Ovary (tissue), 9 donors: ENCODE data around the gene GPR137B. TPM values are rescaled to one million over a fixed set of nuclear protein-coding genes. Genes with fewer than 3 reads are reported as not detected.

Experiments used
- DNase-seq, 5 donors: peaks; one replicate each; pipeline ENCODE4 v3.0.0-alpha.2; 2019 to 2020
- H3K27ac ChIP-seq, 2 donors: fragments of 200-600 bp; one replicate each; pipeline versions ENCODE4 v1.5.1 to v1.8.0; 2019 to 2022
- H3K27me3 ChIP-seq: fragments of 200-600 bp; one replicate; pipeline ENCODE4 v1.8.0; 2022
- H3K36me3 ChIP-seq: fragments of 200-600 bp; sonication (generic); one replicate; pipeline ENCODE4 v1.5.1; 2019
- H3K4me1 ChIP-seq: one replicate; pipeline ENCODE4 v1.8.1; 2013; ENCODE audit warnings: mild to moderate bottlenecking, moderate library complexity; ENCODE audit not compliant: insufficient read depth
- H3K4me3 ChIP-seq: fragments of 200-600 bp; sonication (generic); one replicate; pipeline ENCODE4 v1.5.1; 2017
- H3K9me3 ChIP-seq, 2 donors: fragments of 200-600 bp in 1 of 2; sonication (generic) in 1 of 2; one replicate each; pipeline versions ENCODE4 v1.5.1 to v1.8.1; 2013 to 2019; ENCODE audit warnings: mild to moderate bottlenecking in 1 of 2, moderate library complexity in 1 of 2
- EP300 ChIP-seq: sonication (generic); formaldehyde crosslinking; IDR thresholded peaks from one replicate; pipeline ENCODE4 v1.6.1; 2017; ENCODE audit warnings: antibody characterized with exemption
- POLR2A ChIP-seq: fragments of 450-650 bp; IDR thresholded peaks from one replicate; pipeline ENCODE4 v1.6.1; 2017; ENCODE audit warnings: antibody characterized with exemption, mild to moderate bottlenecking, moderate library complexity
- WGBS, 3 donors: extraction: QIAGEN DNeasy Blood & Tissue Kit in 1 of 3; methylation state at CpG; one replicate each; pipeline versions ENCODE4 v1.1.5 to v1.1.7; 2013 to 2017; 5-methylcytosine and 5-hydroxymethylcytosine counted together
- intact Hi-C, 4 donors: fragments of 100-400 bp; cut with DNase I; formaldehyde crosslinking; loops; one replicate each; pipeline versions ENCODE4 v1.11.0 to v1.15.1; 2022 to 2023
- polyA plus RNA-seq, 2 donors: library from polyadenylated mRNA; stranded (reverse); fragments of 200-250 nt in 1 of 2; fragments of 350-450 nt in 1 of 2; fragmentation: Illumina TruSeq in 1 of 2; extraction: RNeasy Lipid Tissue Mini Kit (QIAGEN cat#74804) in 1 of 2; gene quantifications; one replicate each; pipeline ENCODE4 v1.2.3, GENCODE V29; 2013 to 2014
- total RNA-seq, 7 donors: library from RNA; depleted of rRNA in 2 of 7; stranded (reverse); fragments of >200 nt in 2 of 7; fragmentation: NEBNext Ultra II Directional in 3 of 7; extraction: Animal tissue kit (Norgen Biotek cat#: 25700) in 3 of 7; gene quantifications; one replicate each; pipeline versions ENCODE4 v1.1.0 to v1.2.4, GENCODE V29; 2016 to 2023
- TF ChIP-seq, protein P1 (sequence below), 3 donors: fragments of 450-650 bp in 2 of 3; fragments of 200-600 bp in 1 of 3; IDR thresholded peaks; one replicate each; pipeline versions ENCODE4 v1.5.1 to v1.8.0; 2016 to 2022; ENCODE audit warnings: antibody characterized with exemption in 3 of 3, mild to moderate bottlenecking in 1 of 3
- donor health status: DM: no; HTN: no; CAD: no; lungs with moderate emphysema.
- donor health status: DM: no; HTN: no; CAD: no.
- donor health status: Bipolar disorder and iron deficiency.
- donor health status: DM: yes; HTN: yes; CAD: no.
- donor health status: DM: no; HTN: no; CAD: no.
- donor health status: DM: yes; HTN: yes; CAD: no.

GPR137B gene
- total and polyA plus RNA-seq, 9 donors: 10.8 to 35.2 (median 13.7) TPM

DNA sequence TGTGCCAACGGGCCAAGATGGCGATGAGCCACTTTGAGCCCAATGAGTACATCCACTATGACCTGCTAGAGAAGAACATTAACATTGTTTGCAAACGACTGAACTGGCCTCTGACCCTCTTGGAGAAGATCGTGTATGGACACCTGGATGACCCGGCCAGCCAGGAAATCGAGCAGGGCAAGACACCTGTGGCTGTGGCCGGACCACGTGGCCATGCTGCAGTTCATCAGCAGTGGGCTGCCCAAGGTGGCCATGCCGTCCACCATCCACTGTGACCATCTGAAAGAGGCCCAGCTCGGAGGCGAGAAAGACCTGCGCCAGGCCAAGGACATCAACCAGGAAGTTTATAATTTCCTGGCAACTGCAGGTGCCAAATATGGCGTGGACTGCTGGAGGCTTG is 32.2 kb upstream of the GPR137B start:
- intact Hi-C loops: loop anchor here in 2 of 4 donors (2.0 to 10.0 kb wide), 3 partner anchors 375 to 1455 kb away; no protein-coding TSS in a partner anchor
- no peak overlapping the region for H3K27ac ChIP-seq
- no peak for TF ChIP-seq POLR2A
- TF ChIP-seq, protein P1, sequence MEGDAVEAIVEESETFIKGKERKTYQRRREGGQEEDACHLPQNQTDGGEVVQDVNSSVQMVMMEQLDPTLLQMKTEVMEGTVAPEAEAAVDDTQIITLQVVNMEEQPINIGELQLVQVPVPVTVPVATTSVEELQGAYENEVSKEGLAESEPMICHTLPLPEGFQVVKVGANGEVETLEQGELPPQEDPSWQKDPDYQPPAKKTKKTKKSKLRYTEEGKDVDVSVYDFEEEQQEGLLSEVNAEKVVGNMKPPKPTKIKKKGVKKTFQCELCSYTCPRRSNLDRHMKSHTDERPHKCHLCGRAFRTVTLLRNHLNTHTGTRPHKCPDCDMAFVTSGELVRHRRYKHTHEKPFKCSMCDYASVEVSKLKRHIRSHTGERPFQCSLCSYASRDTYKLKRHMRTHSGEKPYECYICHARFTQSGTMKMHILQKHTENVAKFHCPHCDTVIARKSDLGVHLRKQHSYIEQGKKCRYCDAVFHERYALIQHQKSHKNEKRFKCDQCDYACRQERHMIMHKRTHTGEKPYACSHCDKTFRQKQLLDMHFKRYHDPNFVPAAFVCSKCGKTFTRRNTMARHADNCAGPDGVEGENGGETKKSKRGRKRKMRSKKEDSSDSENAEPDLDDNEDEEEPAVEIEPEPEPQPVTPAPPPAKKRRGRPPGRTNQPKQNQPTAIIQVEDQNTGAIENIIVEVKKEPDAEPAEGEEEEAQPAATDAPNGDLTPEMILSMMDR (IDR thresholded peaks at IDR 0.05): no peak
- no peak for TF ChIP-seq EP300
- no peak overlapping the region for H3K4me3 ChIP-seq
- H3K9me3 ChIP-seq: no peaks in the 10 kb centered on the region
- no peaks in the 10 kb centered on the region for H3K27me3 ChIP-seq
- H3K4me1 ChIP-seq: no peaks in the 10 kb centered on the region
- no peaks in the 10 kb centered on the region for H3K36me3 ChIP-seq
- no peak for DNase-seq
- 74 to 80% (median 77%) methylated on average over 13 of the region's 13 CpGs for WGBS, 3 donors

DNA sequence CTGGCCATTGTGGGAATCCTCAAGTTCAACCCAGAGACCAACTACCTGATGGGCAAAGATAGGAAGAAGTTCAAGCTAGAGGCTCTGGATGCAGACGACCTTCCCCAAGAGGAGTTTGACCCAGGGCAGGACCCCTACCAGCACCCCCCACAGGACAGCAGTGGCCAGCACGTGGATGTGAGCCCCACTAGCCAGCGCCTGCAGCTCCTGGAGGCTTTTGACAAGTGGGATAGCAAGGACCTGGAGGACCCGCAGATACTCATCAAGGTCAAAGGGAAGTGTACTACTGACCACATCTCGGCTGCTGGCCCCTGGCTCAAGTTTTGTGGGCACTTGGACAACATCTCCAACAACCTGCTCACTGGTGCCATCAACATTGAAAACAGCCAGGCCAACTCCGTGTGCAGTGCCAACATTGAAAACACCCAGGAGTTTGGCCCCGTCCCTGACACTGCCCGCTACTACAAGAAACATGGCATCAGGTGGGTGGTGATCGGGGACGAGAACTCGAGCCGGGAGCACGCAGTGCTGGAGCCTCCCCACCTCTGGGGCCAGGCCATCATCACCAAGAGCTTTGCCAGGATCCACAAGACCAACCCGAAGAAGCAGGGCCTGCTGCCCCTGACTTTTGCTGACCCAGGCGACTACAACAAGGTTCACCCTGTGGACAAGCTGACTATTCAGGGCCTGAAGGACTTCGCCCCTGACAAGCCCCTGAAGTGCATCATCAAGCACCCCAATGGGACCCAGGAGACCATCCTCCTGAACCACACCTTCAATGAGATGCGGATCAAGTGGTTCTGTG is 30.6 kb upstream of the GPR137B start:
- intact Hi-C loops: loop anchor here in 2 of 4 donors (2.0 to 10.0 kb wide), 3 partner anchors 373 to 1453 kb away; no protein-coding TSS in a partner anchor
- H3K27me3 ChIP-seq: no peaks in the 10 kb centered on the region
- H3K27ac ChIP-seq: no peak overlapping the region
- H3K4me1 ChIP-seq: no peaks in the 10 kb centered on the region
- no peak for DNase-seq
- TF ChIP-seq EP300: no peak
- no peaks in the 10 kb centered on the region for H3K9me3 ChIP-seq
- no peaks in the 10 kb centered on the region for H3K36me3 ChIP-seq
- H3K4me3 ChIP-seq: no peak overlapping the region
- WGBS, 3 donors: 85 to 90% (median 89%) methylated on average over 16 to 17 of the region's 17 CpGs

DNA sequence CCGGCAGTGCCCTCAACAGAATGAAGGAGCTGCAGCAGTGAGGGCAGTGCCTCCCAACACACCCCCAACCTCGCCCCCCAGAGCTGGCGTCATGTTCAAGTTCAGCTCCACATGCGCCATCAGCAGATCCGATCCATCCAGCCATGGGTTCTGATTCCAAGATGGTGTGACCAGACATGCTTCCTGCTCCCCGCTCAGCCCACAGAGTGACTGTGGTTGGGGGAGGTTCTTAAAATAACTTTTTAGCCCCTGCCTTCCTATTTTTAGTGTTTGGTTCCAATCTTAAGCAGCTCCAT is 30.1 kb upstream of the GPR137B start:
- DNase-seq: no peak
- WGBS, 3 donors: 92% methylated on average over 6 of the region's 6 CpGs
- intact Hi-C loops: loop anchor here in 2 of 4 donors (10.0 kb wide), 2 partner anchors 373 to 1453 kb away; no protein-coding TSS in a partner anchor

DNA sequence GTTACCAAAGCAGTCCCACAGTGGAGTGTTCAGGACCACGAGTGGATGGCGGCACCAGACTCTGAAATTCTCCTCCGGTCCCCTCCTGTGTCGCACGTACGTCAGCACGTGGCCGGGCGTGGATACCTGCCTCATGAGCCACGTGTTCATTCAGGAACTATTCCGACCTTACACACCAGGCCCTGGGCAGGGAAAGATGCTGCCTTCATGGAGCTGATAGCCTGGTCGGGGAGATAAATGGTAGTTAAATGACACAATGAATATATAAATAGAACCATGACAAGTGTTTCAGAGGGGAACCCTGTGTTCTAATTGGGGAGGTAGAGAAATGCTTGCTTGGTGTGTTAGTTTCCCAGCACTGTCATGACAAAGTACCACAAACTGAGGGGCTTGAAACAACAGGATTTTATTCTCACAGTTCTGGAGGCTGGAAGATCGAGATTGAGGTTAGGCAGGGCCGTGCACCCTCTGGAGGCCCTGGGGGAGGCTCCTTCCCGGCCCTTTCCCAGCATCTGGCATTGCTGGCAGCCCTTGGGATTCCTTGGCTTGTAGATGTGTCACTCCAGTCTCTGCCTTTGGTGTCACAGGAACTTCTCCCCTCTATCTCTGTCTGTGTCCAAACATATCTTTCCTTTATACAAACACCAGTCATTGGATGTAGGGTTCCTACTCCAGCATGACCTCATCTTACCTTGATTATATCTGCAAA is 28.9 kb upstream of the GPR137B start:
- TF ChIP-seq, protein P1 (IDR thresholded peaks at IDR 0.05): no peak
- TF ChIP-seq EP300 (no peak), POLR2A (no peak)
- H3K27ac ChIP-seq: no peak overlapping the region
- DNase-seq: no peak
- no peaks in the 10 kb centered on the region for H3K4me1 ChIP-seq
- H3K27me3 ChIP-seq: no peaks in the 10 kb centered on the region
- intact Hi-C loops: loop anchor here in 2 of 4 donors (10.0 kb wide), 2 partner anchors 371 to 1451 kb away; no protein-coding TSS in a partner anchor
- 72 to 76% (median 73%) methylated on average over 15 of the region's 15 CpGs for WGBS, 3 donors
- no peaks in the 10 kb centered on the region for H3K9me3 ChIP-seq
- H3K36me3 ChIP-seq: no peaks in the 10 kb centered on the region
- no peak overlapping the region for H3K4me3 ChIP-seq

More for the DNA sequence above, 30.1 kb upstream of the GPR137B start:
- Histone ChIP-seq H3K27ac (no peak overlapping the region), H3K4me1 (no peaks in the 10 kb centered on the region), H3K36me3 (no peaks in the 10 kb centered on the region), H3K9me3 (no peaks in the 10 kb centered on the region), H3K4me3 (no peak overlapping the region), H3K27me3 (no peaks in the 10 kb centered on the region)
- no peak for TF ChIP-seq EP300
- TF ChIP-seq, protein P1 (IDR thresholded peaks at IDR 0.05): no peak
- TF ChIP-seq POLR2A: no peak
